ENCODE results near the gene LURAP1L. TPM values are rescaled to one million over a fixed set of nuclear protein-coding genes. Genes with fewer than 3 reads are reported as not detected.
A peak's percentile ranks its signal among the peaks of the same experiment; 100 is the strongest.

The LURAP1L gene
- polyA plus RNA-seq, 2 of the 4 experiments (the other 2 are of a cell fraction): 24.4 to 61.4 TPM

GRCh38 chr9:12855066-12855465, 80.2 kb downstream of the LURAP1L start:
- no peak for ATAC-seq
- POLR2A ChIA-PET: no interaction called here
- FAIRE-seq: no peak
- H3K4me2 ChIP-seq: no peak overlapping the region
- no peaks in the 10 kb centered on the region for H3K9me3 ChIP-seq
- peak overlapping the region in 1 of 2 experiments; percentile 53; a peak in 3 of 6 replicates for H3K27ac ChIP-seq
- 81% methylated on average over 4 of the region's 4 CpGs for WGBS (ENCODE audit: missing lambda C conversion rate)
- no peak for DNase-seq (ENCODE audit: low read depth in 1 of 2, low spot score in 1 of 2)
- CTCF ChIA-PET: interaction anchor here (1.1 kb wide), 1 partner anchor 79 kb away, joined by 4 read pairs; no protein-coding TSS in a partner anchor
- TF ChIP-seq CBX8 (IDR thresholded peaks at IDR 0.05): no peak
- TF ChIP-seq MAZ (IDR thresholded peaks at IDR 0.05; ENCODE audit: borderline replicate concordance, low read depth, low read length): no peak
- TF ChIP-seq CBX2 (IDR thresholded peaks at IDR 0.05; ENCODE audit: borderline replicate concordance, low read depth): no peak
- TF ChIP-seq, protein P1, sequence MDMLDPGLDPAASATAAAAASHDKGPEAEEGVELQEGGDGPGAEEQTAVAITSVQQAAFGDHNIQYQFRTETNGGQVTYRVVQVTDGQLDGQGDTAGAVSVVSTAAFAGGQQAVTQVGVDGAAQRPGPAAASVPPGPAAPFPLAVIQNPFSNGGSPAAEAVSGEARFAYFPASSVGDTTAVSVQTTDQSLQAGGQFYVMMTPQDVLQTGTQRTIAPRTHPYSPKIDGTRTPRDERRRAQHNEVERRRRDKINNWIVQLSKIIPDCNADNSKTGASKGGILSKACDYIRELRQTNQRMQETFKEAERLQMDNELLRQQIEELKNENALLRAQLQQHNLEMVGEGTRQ (IDR thresholded peaks at IDR 0.05): no peak
- no peak for TF ChIP-seq ESRRA (IDR thresholded peaks at IDR 0.05; ENCODE audit: borderline replicate concordance, low read length)
- TF ChIP-seq, protein P2, sequence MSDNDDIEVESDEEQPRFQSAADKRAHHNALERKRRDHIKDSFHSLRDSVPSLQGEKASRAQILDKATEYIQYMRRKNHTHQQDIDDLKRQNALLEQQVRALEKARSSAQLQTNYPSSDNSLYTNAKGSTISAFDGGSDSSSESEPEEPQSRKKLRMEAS (IDR thresholded peaks at IDR 0.05): no peak
- no peak for TF ChIP-seq CHD2 (IDR thresholded peaks at IDR 0.05; ENCODE audit: low read length, partially characterized antibody)
- TF ChIP-seq ELK1 (IDR thresholded peaks at IDR 0.05; ENCODE audit: low read depth, low read length): no peak
- no peak for TF ChIP-seq TFCP2L1 (CRISPR knock-in tag; IDR thresholded peaks at IDR 0.05)
- TF ChIP-seq RNF2 (IDR thresholded peaks at IDR 0.05; ENCODE audit: borderline replicate concordance, low read depth): no peak
- TF ChIP-seq BHLHE40 (IDR thresholded peaks at IDR 0.05; ENCODE audit: low read depth, low read length): no peak
- TF ChIP-seq GATA3 (IDR thresholded peaks at IDR 0.05; ENCODE audit: borderline replicate concordance): no peak
- TF ChIP-seq ZC3H11A (IDR thresholded peaks at IDR 0.05): no peak
- TF ChIP-seq RCOR1 (IDR thresholded peaks at IDR 0.05; ENCODE audit: low read depth, low read length): no peak
- TF ChIP-seq POLR2A (IDR thresholded peaks at IDR 0.05; ENCODE audit: low read length): no peak
- no peak for TF ChIP-seq SREBF2 (IDR thresholded peaks at IDR 0.05)
- TF ChIP-seq HMGXB4 (CRISPR knock-in tag; IDR thresholded peaks at IDR 0.05; ENCODE audit: borderline replicate concordance): no peak
- no peak for TF ChIP-seq PBX3 (IDR thresholded peaks at IDR 0.05)
- TF ChIP-seq BCL3 (IDR thresholded peaks at IDR 0.05): no peak
- H3K4me3 ChIP-seq: no peak overlapping the region
- H3K4me1 ChIP-seq: peaks cover 26% of the 10 kb centered on the region

DNA sequence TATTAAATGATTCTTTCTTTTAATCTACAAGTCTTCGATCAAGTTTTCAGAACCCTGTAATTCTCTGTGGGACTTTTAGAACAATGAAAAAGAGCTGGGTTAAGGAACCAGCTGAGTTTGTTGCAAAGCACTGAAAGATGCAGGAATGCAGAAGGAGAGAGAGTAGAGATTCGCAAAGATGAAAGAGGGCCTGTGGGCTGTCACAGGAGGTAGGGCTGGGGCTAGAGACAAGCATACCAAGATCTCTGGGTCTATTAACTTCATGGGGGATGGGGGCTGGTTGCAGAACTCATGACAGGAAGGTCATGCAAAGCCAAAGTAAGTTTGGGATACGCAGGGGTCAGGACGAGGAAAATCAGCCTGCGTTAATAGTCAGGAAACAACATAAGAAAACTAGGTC, 81.8 kb downstream of the LURAP1L start:
- Histone ChIP-seq H3K4me3 (no peak overlapping the region), H3K4me1 (peaks cover 40% of the 10 kb centered on the region), H3K4me2 (no peak overlapping the region), H3K9me3 (no peaks in the 10 kb centered on the region), H3K27ac (peak overlapping the region in 1 of 2 experiments; percentile 66; a peak in 4 of 6 replicates)
- no peak for FAIRE-seq
- DNase-seq (ENCODE audit: low read depth in 1 of 2, low spot score in 1 of 2): no peak
- WGBS (ENCODE audit: missing lambda C conversion rate): 71% methylated on average over 5 of the region's 5 CpGs
- ATAC-seq: no peak
- TF ChIP-seq ESRRA (IDR thresholded peaks at IDR 0.05; ENCODE audit: borderline replicate concordance, low read length) (no peak), ZNF302 (CRISPR knock-in tag; IDR thresholded peaks at IDR 0.05) (no peak), REST (IDR thresholded peaks at IDR 0.05) (no peak), PHF8 (IDR thresholded peaks at IDR 0.05; ENCODE audit: borderline replicate concordance, low read depth) (no peak), CHD4 (IDR thresholded peaks at IDR 0.05; ENCODE audit: borderline replicate concordance) (no peak), MYC (IDR thresholded peaks at IDR 0.05; ENCODE audit: borderline replicate concordance, low read length) (no peak), SMC3 (IDR thresholded peaks at IDR 0.05) (no peak)
- TF ChIP-seq, protein P2 (IDR thresholded peaks at IDR 0.05): no peak
- POLR2A ChIA-PET: no interaction called here
- CTCF ChIA-PET: interaction anchor here (0.9 to 1.3 kb wide), 3 partner anchors 28 to 80 kb away, joined by 3 to 5 read pairs (median 3); no protein-coding TSS in a partner anchor
